HG03354 (cell line): Measurements from ENCODE around the gene WNK4.
"Not testable (repeated sequence)": the region's sequence is repeated elsewhere in the genome, so short reads cannot be mapped to it uniquely, and the experiment has no call there.

Source experiments
- ATAC-seq: cut with Tn5 transposase; IDR thresholded peaks from one replicate; pipeline ENCODE4 v1.9.1; 2021; ENCODE audit warnings: mild to moderate bottlenecking; ENCODE audit not compliant: unreplicated experiment, poor library complexity, severe bottlenecking

WNK4 gene

GRCh38 chr17:42768006-42768405, 12.4 kb upstream of the WNK4 start:
- not testable (repeated sequence) for ATAC-seq

- ATAC-seq, result not testable (repeated sequence)
These were observed 10.4 kb upstream of the WNK4 start for GRCh38 chr17:42769964-42770363.

- peak; percentile 10 for ATAC-seq
These were observed 7.5 kb upstream of the WNK4 start for GRCh38 chr17:42772945-42773289.

DNA sequence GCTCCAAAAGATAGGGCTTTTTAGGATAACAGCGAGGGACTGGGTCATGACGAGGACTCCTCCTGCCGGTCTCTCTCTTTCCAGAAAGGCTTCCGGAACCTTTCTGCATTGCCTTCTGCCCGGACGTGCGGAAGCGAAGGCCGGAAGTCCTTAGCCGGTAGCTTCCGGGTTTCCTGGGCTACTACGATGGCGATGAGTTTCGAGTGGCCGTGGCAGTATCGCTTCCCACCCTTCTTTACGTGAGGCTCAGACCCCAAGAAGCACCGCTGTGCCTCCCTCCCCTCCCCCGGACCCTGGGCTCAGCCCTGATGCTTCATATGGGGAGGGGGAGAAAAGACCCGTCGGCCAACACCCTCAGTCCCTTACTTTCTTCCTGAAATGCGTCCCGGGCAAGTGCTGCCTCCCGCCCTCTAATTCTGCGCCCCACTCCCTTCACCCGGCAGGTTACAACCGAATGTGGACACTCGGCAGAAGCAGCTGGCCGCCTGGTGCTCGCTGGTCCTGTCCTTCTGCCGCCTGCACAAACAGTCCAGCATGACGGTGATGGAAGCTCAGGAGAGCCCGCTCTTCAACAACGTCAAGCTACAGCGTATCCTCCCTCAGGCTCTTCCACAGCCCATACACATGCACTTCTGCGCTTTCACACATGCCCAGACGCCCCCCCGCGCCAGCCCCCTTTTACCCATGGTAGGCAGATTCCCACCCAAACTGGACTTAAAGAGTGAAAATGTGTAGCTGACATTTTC, 6.9 kb upstream of the WNK4 start, which contains the start of gene VPS25:
Gene VPS25, plus strand, starts transcription at position 160 of the 746 bp plus-strand sequence. Its CDS starts 27 bp downstream, at position 187.
- ATAC-seq, result peak; percentile 76

GRCh38 chr17:42774066-42774745, 6.2 kb upstream of the WNK4 start:
- ATAC-seq, result no peak

- ATAC-seq, result no peak
These were observed 4.8 kb upstream of the WNK4 start for GRCh38 chr17:42775534-42776098.

- ATAC-seq, result no peak
These were observed 1.8 kb upstream of the WNK4 start for GRCh38 chr17:42778570-42778969.

DNA sequence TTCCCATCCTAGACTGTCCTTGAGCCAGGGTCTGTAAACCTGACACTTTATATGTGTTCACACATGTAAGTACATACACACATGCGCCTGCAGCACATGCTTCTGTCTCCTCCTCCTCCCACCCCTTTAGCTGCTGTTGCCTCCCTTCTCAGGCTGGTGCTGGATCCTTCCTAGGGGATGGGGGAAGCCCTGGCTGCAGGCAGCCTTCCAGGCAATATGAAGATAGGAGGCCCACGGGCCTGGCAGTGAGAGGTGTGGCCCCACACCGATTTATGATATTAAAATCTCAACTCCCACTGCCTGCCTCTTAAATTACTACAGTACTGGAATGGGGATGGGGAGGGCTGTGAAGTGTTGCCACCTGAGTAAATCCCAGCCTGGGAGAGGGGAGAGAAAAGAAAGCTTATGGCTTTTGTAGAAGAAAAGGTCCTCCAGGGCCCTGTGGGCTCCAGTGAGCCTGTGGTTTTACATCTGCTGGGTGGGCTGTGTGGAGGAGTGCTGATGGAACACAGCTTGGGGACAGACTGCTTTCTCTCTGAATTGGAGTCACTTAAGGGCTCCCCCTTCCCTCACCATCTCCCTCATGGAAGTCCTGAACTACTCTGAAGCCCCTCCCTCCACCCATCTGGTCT, 990 bp upstream of the WNK4 start:
- ATAC-seq, result no peak

- ATAC-seq, result no peak
These were observed 635 bp downstream of the WNK4 start for GRCh38 chr17:42780851-42781638.

DNA sequence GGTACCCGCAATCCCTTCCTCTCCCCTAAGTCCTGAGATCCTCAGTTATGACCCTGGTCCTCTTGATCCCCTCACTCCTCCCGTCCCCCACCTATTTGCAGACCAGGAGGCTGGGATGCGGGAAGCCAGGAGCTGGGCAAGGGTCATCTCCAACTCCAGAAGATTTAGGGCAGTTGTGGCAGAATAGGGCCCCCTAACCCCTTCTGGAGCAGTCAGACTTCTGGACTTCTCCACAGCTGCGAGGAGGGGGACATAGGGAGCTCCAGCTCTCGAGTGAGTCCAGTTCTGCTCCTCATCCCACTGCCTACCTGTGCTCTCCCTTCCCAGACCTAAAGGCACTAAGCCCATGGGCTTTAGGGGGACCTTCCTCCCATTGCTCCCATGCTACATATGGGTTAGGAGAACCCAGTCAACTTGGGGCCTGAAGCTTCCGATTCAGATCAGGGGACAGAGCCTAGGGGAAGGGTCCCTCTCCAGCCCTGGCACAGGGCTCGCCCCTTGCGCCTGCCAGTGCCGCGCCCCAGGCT, 1.3 kb downstream of the WNK4 start:
- no peak for ATAC-seq

DNA sequence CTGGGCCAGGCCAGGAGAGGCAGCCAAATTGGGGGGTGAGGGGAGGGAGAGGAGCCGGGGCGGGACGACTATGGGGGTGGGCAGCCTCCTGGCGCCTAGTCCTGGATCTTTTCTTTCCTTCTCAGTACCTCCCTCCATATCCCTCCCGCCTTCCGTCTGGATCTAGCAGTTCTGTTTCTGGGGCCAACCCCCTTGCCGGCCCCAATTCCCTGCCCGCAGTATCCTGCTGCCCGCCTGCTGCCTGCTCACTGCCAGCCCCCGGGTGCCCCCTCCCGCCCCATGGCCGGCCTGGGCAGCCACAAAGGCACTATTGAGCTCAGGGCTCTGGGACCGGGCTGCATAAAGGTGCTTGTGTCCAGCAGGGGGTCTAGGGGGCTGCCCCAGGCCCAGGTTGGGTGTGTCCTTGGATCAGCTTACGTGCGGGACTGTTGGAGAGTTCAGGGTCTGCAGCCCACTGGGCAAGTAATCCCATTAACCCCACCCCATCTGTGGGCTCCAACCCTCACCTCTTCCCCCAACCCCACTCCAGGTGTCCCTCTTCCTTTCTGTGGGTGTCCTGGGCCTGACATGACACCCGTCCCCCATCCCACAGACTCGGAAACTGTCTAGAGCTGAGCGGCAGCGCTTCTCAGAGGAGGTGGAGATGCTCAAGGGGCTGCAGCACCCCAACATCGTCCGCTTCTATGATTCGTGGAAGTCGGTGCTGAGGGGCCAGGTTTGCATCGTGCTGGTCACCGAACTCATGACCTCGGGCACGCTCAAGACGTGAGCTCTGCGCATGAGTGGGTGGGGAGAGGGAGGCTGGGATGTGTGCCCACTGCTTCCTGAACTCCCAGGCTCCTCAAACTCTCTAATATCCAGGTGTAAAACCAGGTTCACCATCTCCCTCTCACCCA, 2.0 kb downstream of the WNK4 start:
- no peak for ATAC-seq

- no peak for ATAC-seq
These were observed 2.8 kb downstream of the WNK4 start for GRCh38 chr17:42783062-42783790.

GRCh38 chr17:42783791-42784138, 3.4 kb downstream of the WNK4 start:
- ATAC-seq, result no peak

- ATAC-seq, result no peak
These were observed 4.0 kb downstream of the WNK4 start for GRCh38 chr17:42784409-42784808.

DNA sequence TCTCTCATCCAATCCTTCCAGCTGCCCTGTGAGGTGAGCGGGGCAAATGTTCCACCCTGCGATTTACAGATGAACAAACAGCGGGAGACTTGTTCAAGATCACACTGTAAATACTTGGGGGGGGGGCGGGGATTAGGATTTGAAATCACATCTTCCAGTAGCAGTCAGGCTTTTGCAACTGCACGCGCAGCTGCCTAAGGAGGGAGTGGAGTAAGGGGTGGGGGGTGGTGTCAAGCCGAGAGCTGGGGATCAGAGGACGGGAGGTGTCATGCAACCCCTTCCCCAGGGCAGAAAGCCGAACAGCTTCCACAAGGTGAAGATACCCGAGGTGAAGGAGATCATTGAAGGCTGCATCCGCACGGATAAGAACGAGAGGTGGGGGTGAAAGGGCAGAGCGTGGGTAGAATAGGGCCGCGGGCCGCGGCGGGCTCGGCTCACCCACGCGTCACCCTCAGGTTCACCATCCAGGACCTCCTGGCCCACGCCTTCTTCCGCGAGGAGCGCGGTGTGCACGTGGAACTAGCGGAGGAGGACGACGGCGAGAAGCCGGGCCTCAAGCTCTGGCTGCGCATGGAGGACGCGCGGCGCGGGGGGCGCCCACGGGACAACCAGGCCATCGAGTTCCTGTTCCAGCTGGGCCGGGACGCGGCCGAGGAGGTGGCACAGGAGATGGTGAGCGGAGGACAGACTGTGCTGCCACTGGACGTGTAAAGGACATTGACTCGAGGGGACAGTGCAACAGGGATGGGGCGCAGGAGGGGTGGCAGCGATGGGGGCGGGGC, 4.6 kb downstream of the WNK4 start:
- no peak for ATAC-seq

DNA sequence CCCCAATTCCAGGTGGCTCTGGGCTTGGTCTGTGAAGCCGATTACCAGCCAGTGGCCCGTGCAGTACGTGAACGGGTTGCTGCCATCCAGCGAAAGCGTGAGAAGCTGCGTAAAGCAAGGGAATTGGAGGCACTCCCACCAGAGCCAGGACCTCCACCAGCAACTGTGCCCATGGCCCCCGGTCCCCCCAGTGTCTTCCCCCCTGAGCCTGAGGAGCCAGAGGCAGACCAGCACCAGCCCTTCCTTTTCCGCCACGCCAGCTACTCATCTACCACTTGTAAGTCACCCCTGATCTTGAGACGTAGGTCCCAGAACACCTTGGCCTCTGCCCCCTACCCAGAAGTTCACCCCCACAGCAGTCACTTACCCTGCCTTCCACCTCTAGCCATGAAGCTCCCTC, 6.9 kb downstream of the WNK4 start:
- no peak for ATAC-seq

DNA sequence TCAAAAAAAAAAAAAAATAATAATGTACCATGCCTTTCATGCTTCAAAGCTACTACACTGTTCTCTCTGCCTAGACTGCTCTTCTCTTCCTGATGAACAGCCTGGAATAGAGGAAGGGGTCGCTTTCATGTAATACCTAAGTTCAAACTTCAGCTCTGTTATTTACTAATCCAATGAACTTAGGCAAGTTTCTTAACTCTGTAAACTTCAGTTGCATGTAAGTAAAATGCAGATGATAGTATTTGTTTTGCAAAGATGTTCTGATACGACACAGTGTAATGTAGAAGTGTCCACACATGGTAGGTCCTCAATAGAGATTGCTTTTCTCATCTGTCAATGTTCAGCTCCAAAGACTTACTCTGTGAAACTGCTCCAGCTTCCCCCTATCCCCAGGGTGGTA, 11.5 kb downstream of the WNK4 start:
- ATAC-seq, result no peak
